Left lung (tissue), 10 donors: ENCODE data around the gene ENTPD1. TPM values are rescaled to one million over a fixed set of nuclear protein-coding genes. Genes with fewer than 3 reads are reported as not detected.

Experiments used
- ATAC-seq: fragments of 200-7000 bp; cut with Tn5 transposase; one replicate; pipeline ENCODE4 v1.9.1; 2020; ENCODE audit warnings: moderate library complexity
- DNase-seq, 4 donors: peaks; one replicate each; pipeline ENCODE4 v3.0.0-alpha.2; 2013 to 2020
- H3K27ac ChIP-seq, 2 donors: fragments of 200-600 bp; sonication (generic) in 1 of 2; one replicate each; pipeline versions ENCODE4 v1.5.0 to v1.8.0; 2020 to 2021
- H3K27me3 ChIP-seq, 2 donors: fragments of 200-600 bp; sonication (generic) in 1 of 2; one replicate each; pipeline versions ENCODE4 v1.5.0 to v1.8.0; 2020 to 2021
- H3K36me3 ChIP-seq, 2 donors: fragments of 200-600 bp; sonication (generic) in 1 of 2; one replicate each; pipeline versions ENCODE4 v1.5.0 to v1.8.0; 2020 to 2021
- H3K4me1 ChIP-seq, 2 donors: fragments of 200-600 bp; one replicate each; pipeline ENCODE4 v1.8.0; 2021
- H3K4me3 ChIP-seq, 2 donors: fragments of 200-600 bp; sonication (generic) in 1 of 2; one replicate each; pipeline versions ENCODE4 v1.5.0 to v1.8.0; 2020 to 2021; ENCODE audit warnings: mild to moderate bottlenecking in 1 of 2
- H3K9me3 ChIP-seq, 2 donors: fragments of 200-600 bp; sonication (generic) in 1 of 2; one replicate each; pipeline versions ENCODE4 v1.5.0 to v1.8.0; 2020 to 2021
- CTCF ChIP-seq, 2 donors: fragments of 200-600 bp; sonication (generic) in 1 of 2; IDR thresholded peaks; one replicate each; pipeline versions ENCODE4 v1.5.0 to v1.8.0; 2021; ENCODE audit warnings: antibody characterized with exemption in 2 of 2
- intact Hi-C, 2 donors: fragments of 100-400 bp; cut with DNase I; formaldehyde crosslinking; loops; one replicate each; pipeline versions ENCODE4 v1.11.2 to v1.14.2; 2022
- polyA plus RNA-seq, 6 donors: library from polyadenylated mRNA; unstranded; fragments of 120-200 nt; gene quantifications; one replicate each; pipeline ENCODE4 v1.2.1, GENCODE V29; 2013; ENCODE audit not compliant: insufficient read length in 6 of 6
- total RNA-seq, 2 donors: library from RNA; stranded (reverse); fragmentation: NEBNext Ultra II Directional; extraction: Animal tissue kit (Norgen Biotek cat#: 25700); gene quantifications; one replicate each; pipeline ENCODE4 v1.2.1, GENCODE V29; 2021
- donor health status: DM: no; HTN: yes; CAD: no.
- donor health status: DM: no; HTN: no; CAD: no.

Gene ENTPD1
- total and polyA plus RNA-seq, 8 donors = 20.2 to 37.6 (median 24.5) TPM

- no peak overlapping the region for H3K4me3 ChIP-seq
- no peaks in the 10 kb centered on the region for H3K27me3 ChIP-seq
- no peaks in the 10 kb centered on the region for H3K36me3 ChIP-seq
- no peak for ATAC-seq
- DNase-seq = peak in 1 of 4 donors; percentile 73
- TF ChIP-seq CTCF (IDR thresholded peaks at IDR 0.05) = no peak
- intact Hi-C loops = no loop called here
- H3K27ac ChIP-seq = no peak overlapping the region
- H3K9me3 ChIP-seq = no peaks in the 10 kb centered on the region
- peaks cover 0 to 11% of the 10 kb centered on the region in 2 donors for H3K4me1 ChIP-seq
Measured at GRCh38 chr10:95809370-95810197, 53.6 kb downstream of the ENTPD1 start.

- no peak for TF ChIP-seq CTCF (IDR thresholded peaks at IDR 0.05)
- Histone ChIP-seq H3K4me3 (no peak overlapping the region), H3K9me3 (no peaks in the 10 kb centered on the region), H3K27ac (no peak overlapping the region), H3K36me3 (no peaks in the 10 kb centered on the region), H3K27me3 (no peaks in the 10 kb centered on the region), H3K4me1 (peaks cover 0 to 18% of the 10 kb centered on the region in 2 donors)
- intact Hi-C loops = no loop called here
- ATAC-seq (no peak), DNase-seq (no peak)
Measured at GRCh38 chr10:95810198-95810976, 54.4 kb downstream of the ENTPD1 start.

GRCh38 chr10:95813054-95813685, 57.2 kb downstream of the ENTPD1 start:
- peaks cover 0 to 2% of the 10 kb centered on the region in 2 donors for H3K9me3 ChIP-seq
- intact Hi-C loops = no loop called here
- TF ChIP-seq CTCF (IDR thresholded peaks at IDR 0.05) = no peak
- peaks cover 0 to 20% of the 10 kb centered on the region in 2 donors for H3K4me1 ChIP-seq
- H3K27ac ChIP-seq = peak overlapping the region; percentile 3 to 61
- peaks cover 0 to 5% of the 10 kb centered on the region in 2 donors for H3K36me3 ChIP-seq
- no peaks in the 10 kb centered on the region for H3K27me3 ChIP-seq
- ATAC-seq = no peak
- no peak for DNase-seq
- no peak overlapping the region for H3K4me3 ChIP-seq

- Histone ChIP-seq H3K36me3 (peaks cover 0 to 5% of the 10 kb centered on the region in 2 donors), H3K9me3 (peaks cover 0 to 2% of the 10 kb centered on the region in 2 donors), H3K4me1 (peaks cover 0 to 23% of the 10 kb centered on the region in 2 donors), H3K4me3 (no peak overlapping the region), H3K27me3 (no peaks in the 10 kb centered on the region), H3K27ac (peak overlapping the region in 1 of 2 donors; percentile 61)
- DNase-seq = peak in 1 of 4 donors; percentile 46
- intact Hi-C loops = no loop called here
- TF ChIP-seq CTCF (IDR thresholded peaks at IDR 0.05) = no peak
- peak; percentile 49 for ATAC-seq
Measured at GRCh38 chr10:95814011-95814727, 58.2 kb downstream of the ENTPD1 start.
